WTC11 (cell line): ENCODE data around the gene BTBD10. TPM values are rescaled to one million over a fixed set of nuclear protein-coding genes. Genes with fewer than 3 reads are reported as not detected.

Experiments
- ATAC-seq: fragments of 200-7000 bp; cut with Tn5 transposase; 2 replicates; pipeline ENCODE4 v1.10.0; 2021; ENCODE audit warnings: mild to moderate bottlenecking, moderate library complexity
- CTCF ChIA-PET: fragments of 300-600 bp; sonication (Branson Sonifier 250); formaldehyde crosslinking; loops from one replicate; lab custom pipeline; 2021; ENCODE audit warnings: antibody characterized with exemption; lab: Charles Lee
- POLR2A ChIA-PET: fragments of 350-600 bp; sonication (Branson Sonifier 250); formaldehyde crosslinking; loops from one replicate; lab custom pipeline; 2021; ENCODE audit warnings: antibody characterized with exemption; lab: Charles Lee
- DNase-seq: peaks from one replicate; pipeline ENCODE4 v3.0.0; 2021; ENCODE audit warnings: low spot score
- H3K27ac Mint-ChIP-seq: 2 replicates; pipeline ENCODE4 v1.8.0; 2021; ENCODE audit warnings: mixed read lengths
- H3K27me3 Mint-ChIP-seq: 2 replicates; pipeline ENCODE4 v1.8.0; 2021; ENCODE audit warnings: low read depth, mild to moderate bottlenecking, moderate library complexity, mixed read lengths
- H3K36me3 Mint-ChIP-seq: 2 replicates; pipeline ENCODE4 v1.8.0; 2021; ENCODE audit warnings: mixed read lengths
- H3K4me1 Mint-ChIP-seq: 2 replicates; pipeline ENCODE4 v1.8.0; 2022; ENCODE audit warnings: mixed read lengths
- H3K4me3 Mint-ChIP-seq: 2 replicates; pipeline ENCODE4 v1.8.0; 2021; ENCODE audit warnings: mild to moderate bottlenecking, moderate library complexity, mixed read lengths
- H3K9me3 Mint-ChIP-seq: 2 replicates; pipeline ENCODE4 v1.8.0; 2021; ENCODE audit warnings: mixed read lengths
- ATF1 ChIP-seq: sonication (generic); formaldehyde crosslinking; IDR thresholded peaks from 2 replicates; pipeline ENCODE4 v1.8.1; 2023; ENCODE audit warnings: mild to moderate bottlenecking, moderate library complexity, missing genetic modification reagents
- CREM ChIP-seq: sonication (generic); formaldehyde crosslinking; IDR thresholded peaks from 2 replicates; pipeline ENCODE4 v1.8.1; 2022; ENCODE audit warnings: mild to moderate bottlenecking, missing genetic modification reagents, moderate library complexity
- ESRRA ChIP-seq: sonication (generic); formaldehyde crosslinking; IDR thresholded peaks from 2 replicates; pipeline ENCODE4 v1.8.1; 2022; ENCODE audit warnings: mild to moderate bottlenecking, missing genetic modification reagents, borderline replicate concordance
- FOXP1 ChIP-seq: sonication (generic); formaldehyde crosslinking; IDR thresholded peaks from 2 replicates; pipeline ENCODE4 v1.8.0; 2022; ENCODE audit warnings: missing genetic modification reagents, mild to moderate bottlenecking, moderate library complexity, borderline replicate concordance
- GABPB1 ChIP-seq: sonication (generic); formaldehyde crosslinking; IDR thresholded peaks from 2 replicates; pipeline ENCODE4 v1.8.1; 2023; ENCODE audit warnings: mild to moderate bottlenecking, missing genetic modification reagents
- HMGA2 ChIP-seq: fragments of 250-450 bp; sonication (Bioruptor Pico); IDR thresholded peaks from 2 replicates; pipeline ENCODE4 v1.4.0; 2021; ENCODE audit warnings: mild to moderate bottlenecking, moderate library complexity
- IRF1 ChIP-seq: sonication (generic); formaldehyde crosslinking; IDR thresholded peaks from 2 replicates; pipeline ENCODE4 v1.8.0; 2023; ENCODE audit warnings: missing genetic modification reagents
- JAZF1 ChIP-seq: fragments of 250-450 bp; sonication (Bioruptor Pico); IDR thresholded peaks from 2 replicates; pipeline ENCODE4 v1.9.0; 2021; ENCODE audit warnings: moderate library complexity, mild to moderate bottlenecking, inconsistent platforms
- MAX ChIP-seq: sonication (generic); formaldehyde crosslinking; IDR thresholded peaks from 2 replicates; pipeline ENCODE4 v1.8.0; 2022; ENCODE audit warnings: mild to moderate bottlenecking, missing genetic modification reagents
- TCF7 ChIP-seq: sonication (generic); formaldehyde crosslinking; IDR thresholded peaks from 2 replicates; pipeline ENCODE4 v1.8.0; 2022; ENCODE audit warnings: mild to moderate bottlenecking, low read depth, missing genetic modification reagents, moderate library complexity
- ZBTB43 ChIP-seq: sonication (generic); formaldehyde crosslinking; IDR thresholded peaks from 2 replicates; pipeline ENCODE4 v1.8.1; 2023; ENCODE audit warnings: mild to moderate bottlenecking, missing genetic modification reagents
- ZNF263 ChIP-seq: sonication (generic); formaldehyde crosslinking; IDR thresholded peaks from 2 replicates; pipeline ENCODE4 v1.8.1; 2022; ENCODE audit warnings: low read depth, mild to moderate bottlenecking, moderate library complexity, missing genetic modification reagents
- total RNA-seq: library from RNA; stranded (reverse); gene quantifications from 3 replicates; pipeline ENCODE4 v1.2.3, GENCODE V29; 2021
- TF ChIP-seq, protein P1 (sequence below): sonication (generic); formaldehyde crosslinking; IDR thresholded peaks from 2 replicates; pipeline ENCODE4 v1.8.1; 2023; ENCODE audit warnings: mild to moderate bottlenecking, missing genetic modification reagents, moderate library complexity
- TF ChIP-seq, protein P2 (sequence below): sonication (generic); formaldehyde crosslinking; IDR thresholded peaks from 2 replicates; pipeline ENCODE4 v1.8.0; 2023; ENCODE audit warnings: mild to moderate bottlenecking, missing genetic modification reagents
- TF ChIP-seq, protein P3 (sequence below): sonication (generic); formaldehyde crosslinking; IDR thresholded peaks from 2 replicates; pipeline ENCODE4 v1.8.1; 2023; ENCODE audit warnings: mild to moderate bottlenecking, missing genetic modification reagents, moderate library complexity
- TF ChIP-seq, protein P4 (sequence below): fragments of 250-450 bp; sonication (Bioruptor Pico); IDR thresholded peaks from 2 replicates; pipeline ENCODE4 v1.9.0; 2021; ENCODE audit warnings: mild to moderate bottlenecking

BTBD10 gene
- total RNA-seq, 1 experiment from 2014 or later = 19.4 TPM

DNA sequence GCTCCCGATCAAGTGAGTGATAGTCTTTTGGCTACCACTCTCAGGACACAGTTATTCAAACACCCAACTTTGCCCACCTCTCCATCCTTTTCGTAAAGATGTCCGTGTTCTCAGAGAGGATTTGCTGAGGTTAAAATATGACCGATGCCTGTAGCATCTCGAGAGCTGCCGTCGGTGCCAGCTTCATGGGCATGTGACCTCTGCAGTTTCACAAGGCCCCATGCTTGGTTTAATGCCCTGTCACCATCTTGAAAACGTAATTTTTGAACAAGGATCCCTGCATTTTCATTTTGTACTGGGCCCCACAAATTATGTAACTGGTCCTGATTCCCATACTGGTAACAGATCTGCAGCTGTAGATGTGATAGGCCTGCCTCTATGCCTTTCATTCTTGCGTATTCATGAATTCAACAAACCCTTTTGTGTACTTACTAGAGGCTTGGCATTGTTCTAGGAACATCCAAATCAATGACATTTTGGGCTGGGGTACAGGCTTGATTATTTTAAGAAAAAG is 100.4 kb downstream of the BTBD10 start:
- no peak overlapping the region for H3K27ac Mint-ChIP-seq
- ATAC-seq = no peak
- no peaks in the 10 kb centered on the region for H3K9me3 Mint-ChIP-seq
- ChIA-PET POLR2A (no interaction called here), CTCF (interaction anchor here (1.9 kb wide), 1 partner anchor 8 kb away, joined by 7 read pairs; no protein-coding TSS in a partner anchor)
- DNase-seq = no peak
- TF ChIP-seq HMGA2 (CRISPR knock-in tag) (no peak), ZBTB43 (CRISPR knock-in tag) (no peak), JAZF1 (CRISPR knock-in tag) (no peak), TCF7 (no peak), CREM (no peak)
- no peaks in the 10 kb centered on the region for H3K27me3 Mint-ChIP-seq
- no peak overlapping the region for H3K4me3 Mint-ChIP-seq
- no peaks in the 10 kb centered on the region for H3K36me3 Mint-ChIP-seq
- no peaks in the 10 kb centered on the region for H3K4me1 Mint-ChIP-seq

DNA sequence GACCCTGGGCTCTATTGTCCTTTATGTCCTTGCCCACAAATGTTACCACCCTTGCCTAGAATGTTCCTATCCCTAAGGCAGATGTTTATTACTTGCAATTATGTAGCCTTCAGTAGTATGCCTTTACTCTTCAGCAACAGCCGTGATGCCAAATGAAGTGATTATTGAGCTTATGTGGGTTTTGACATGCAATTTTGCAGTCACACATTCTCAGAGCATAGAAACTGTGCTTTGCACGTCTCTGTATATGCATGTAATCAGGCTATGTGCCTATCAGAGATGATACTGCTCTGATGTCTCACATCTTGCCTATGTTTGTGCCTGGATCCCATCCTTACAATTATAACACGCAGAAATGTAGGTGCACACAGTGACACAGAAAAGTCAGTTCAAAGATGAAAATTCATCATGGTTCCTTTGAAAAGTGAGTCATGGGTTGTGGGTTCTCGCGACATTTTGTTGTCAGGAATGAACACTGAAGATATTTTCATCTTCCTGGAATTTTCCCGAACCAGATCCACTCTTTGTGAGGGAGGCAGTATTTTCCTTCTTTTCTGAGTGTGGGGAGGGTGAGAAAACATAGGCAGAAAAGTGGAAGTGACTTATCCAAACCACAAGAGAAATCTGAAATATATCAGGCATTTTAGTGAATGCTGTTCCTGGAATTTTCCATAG is 104.3 kb downstream of the BTBD10 start:
- ATAC-seq = no peak
- no peaks in the 10 kb centered on the region for H3K27me3 Mint-ChIP-seq
- no peaks in the 10 kb centered on the region for H3K36me3 Mint-ChIP-seq
- TF ChIP-seq, protein P1, sequence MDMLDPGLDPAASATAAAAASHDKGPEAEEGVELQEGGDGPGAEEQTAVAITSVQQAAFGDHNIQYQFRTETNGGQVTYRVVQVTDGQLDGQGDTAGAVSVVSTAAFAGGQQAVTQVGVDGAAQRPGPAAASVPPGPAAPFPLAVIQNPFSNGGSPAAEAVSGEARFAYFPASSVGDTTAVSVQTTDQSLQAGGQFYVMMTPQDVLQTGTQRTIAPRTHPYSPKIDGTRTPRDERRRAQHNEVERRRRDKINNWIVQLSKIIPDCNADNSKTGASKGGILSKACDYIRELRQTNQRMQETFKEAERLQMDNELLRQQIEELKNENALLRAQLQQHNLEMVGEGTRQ (CRISPR knock-in tag) = no peak
- TF ChIP-seq MAX (no peak), ZNF263 (no peak), IRF1 (no peak)
- TF ChIP-seq, all 79 proteins: peak for 0
- H3K27ac Mint-ChIP-seq = no peak overlapping the region
- H3K4me3 Mint-ChIP-seq = no peak overlapping the region
- no peak for DNase-seq
- POLR2A ChIA-PET = no interaction called here
- H3K4me1 Mint-ChIP-seq = 0 out of 2 replicates have a peak, but pooled peaks cover 3% of the 10 kb centered on the region
- no peaks in the 10 kb centered on the region for H3K9me3 Mint-ChIP-seq
- CTCF ChIA-PET = interaction anchor here (0.7 to 1.2 kb wide), 2 partner anchors 148 to 151 kb away, joined by 3 read pairs; no protein-coding TSS in a partner anchor

GRCh38 chr11:13357232-13357631 is 105.8 kb downstream of the BTBD10 start:
- ChIA-PET CTCF (interaction anchor here (1.2 kb wide), 1 partner anchor 147 kb away, joined by 3 read pairs; no protein-coding TSS in a partner anchor), POLR2A (no interaction called here)
- no peaks in the 10 kb centered on the region for H3K9me3 Mint-ChIP-seq
- H3K27ac Mint-ChIP-seq = no peak overlapping the region
- ATAC-seq (peak; percentile 83), DNase-seq (peak; percentile 59)
- H3K36me3 Mint-ChIP-seq = no peaks in the 10 kb centered on the region
- TF ChIP-seq ESRRA (CRISPR knock-in tag) (no peak), GABPB1 (no peak)
- TF ChIP-seq, protein P2, sequence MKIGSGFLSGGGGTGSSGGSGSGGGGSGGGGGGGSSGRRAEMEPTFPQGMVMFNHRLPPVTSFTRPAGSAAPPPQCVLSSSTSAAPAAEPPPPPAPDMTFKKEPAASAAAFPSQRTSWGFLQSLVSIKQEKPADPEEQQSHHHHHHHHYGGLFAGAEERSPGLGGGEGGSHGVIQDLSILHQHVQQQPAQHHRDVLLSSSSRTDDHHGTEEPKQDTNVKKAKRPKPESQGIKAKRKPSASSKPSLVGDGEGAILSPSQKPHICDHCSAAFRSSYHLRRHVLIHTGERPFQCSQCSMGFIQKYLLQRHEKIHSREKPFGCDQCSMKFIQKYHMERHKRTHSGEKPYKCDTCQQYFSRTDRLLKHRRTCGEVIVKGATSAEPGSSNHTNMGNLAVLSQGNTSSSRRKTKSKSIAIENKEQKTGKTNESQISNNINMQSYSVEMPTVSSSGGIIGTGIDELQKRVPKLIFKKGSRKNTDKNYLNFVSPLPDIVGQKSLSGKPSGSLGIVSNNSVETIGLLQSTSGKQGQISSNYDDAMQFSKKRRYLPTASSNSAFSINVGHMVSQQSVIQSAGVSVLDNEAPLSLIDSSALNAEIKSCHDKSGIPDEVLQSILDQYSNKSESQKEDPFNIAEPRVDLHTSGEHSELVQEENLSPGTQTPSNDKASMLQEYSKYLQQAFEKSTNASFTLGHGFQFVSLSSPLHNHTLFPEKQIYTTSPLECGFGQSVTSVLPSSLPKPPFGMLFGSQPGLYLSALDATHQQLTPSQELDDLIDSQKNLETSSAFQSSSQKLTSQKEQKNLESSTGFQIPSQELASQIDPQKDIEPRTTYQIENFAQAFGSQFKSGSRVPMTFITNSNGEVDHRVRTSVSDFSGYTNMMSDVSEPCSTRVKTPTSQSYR (CRISPR knock-in tag) = no peak
- H3K4me3 Mint-ChIP-seq = no peak overlapping the region
- no peaks in the 10 kb centered on the region for H3K27me3 Mint-ChIP-seq
- H3K4me1 Mint-ChIP-seq = 0 out of 2 replicates have a peak, but pooled peaks cover 3% of the 10 kb centered on the region

DNA sequence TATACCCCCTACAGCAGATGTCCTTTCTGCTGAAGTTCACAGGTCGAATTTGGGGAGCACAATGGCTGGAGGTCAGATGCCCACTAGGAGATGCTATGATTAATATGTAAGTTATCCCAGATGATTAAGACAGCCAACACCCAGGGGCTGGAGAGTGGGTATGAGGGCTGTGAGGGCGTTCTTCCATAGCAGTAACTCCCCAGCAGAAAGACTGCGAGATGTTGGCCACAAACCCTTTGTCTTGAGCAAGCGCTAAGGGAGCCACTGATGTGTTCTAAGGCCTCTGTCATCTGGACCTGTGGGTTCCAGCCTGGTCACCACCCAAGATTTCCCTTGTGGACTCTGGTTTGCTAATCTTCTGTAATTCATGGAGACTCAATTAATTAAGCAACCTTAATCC is 107.8 kb downstream of the BTBD10 start:
- H3K27ac Mint-ChIP-seq = no peak overlapping the region
- H3K9me3 Mint-ChIP-seq = no peaks in the 10 kb centered on the region
- H3K4me3 Mint-ChIP-seq = no peak overlapping the region
- H3K27me3 Mint-ChIP-seq = no peaks in the 10 kb centered on the region
- H3K36me3 Mint-ChIP-seq = no peaks in the 10 kb centered on the region
- 0 out of 2 replicates have a peak, but pooled peaks cover 3% of the 10 kb centered on the region for H3K4me1 Mint-ChIP-seq
- DNase-seq (no peak), ATAC-seq (no peak)
- TF ChIP-seq, protein P3, sequence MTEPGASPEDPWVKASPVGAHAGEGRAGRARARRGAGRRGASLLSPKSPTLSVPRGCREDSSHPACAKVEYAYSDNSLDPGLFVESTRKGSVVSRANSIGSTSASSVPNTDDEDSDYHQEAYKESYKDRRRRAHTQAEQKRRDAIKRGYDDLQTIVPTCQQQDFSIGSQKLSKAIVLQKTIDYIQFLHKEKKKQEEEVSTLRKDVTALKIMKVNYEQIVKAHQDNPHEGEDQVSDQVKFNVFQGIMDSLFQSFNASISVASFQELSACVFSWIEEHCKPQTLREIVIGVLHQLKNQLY (CRISPR knock-in tag) = no peak
- no peak for TF ChIP-seq CREM
- no peak for TF ChIP-seq FOXP1
- TF ChIP-seq, protein P4, sequence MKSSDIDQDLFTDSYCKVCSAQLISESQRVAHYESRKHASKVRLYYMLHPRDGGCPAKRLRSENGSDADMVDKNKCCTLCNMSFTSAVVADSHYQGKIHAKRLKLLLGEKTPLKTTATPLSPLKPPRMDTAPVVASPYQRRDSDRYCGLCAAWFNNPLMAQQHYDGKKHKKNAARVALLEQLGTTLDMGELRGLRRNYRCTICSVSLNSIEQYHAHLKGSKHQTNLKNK = no peak
- TF ChIP-seq ATF1 = no peak
- TF ChIP-seq ESRRA (CRISPR knock-in tag) = no peak
- ChIA-PET CTCF (interaction anchor here (1.0 to 3.7 kb wide), 12 partner anchors 10 to 150 kb away, joined by 3 to 30 read pairs (median 10); partner anchors contain the start of gene BTBD10), POLR2A (no interaction called here)
